ENCODE data around the gene ALK. TPM values are rescaled to one million over a fixed set of nuclear protein-coding genes. Genes with fewer than 3 reads are reported as not detected.

ALK gene
- total and polyA plus RNA-seq, 2 donors (not counting 1 experiment from before 2014, with no cell fraction given) = not detected

- Histone ChIP-seq H3K79me2 (ENCODE audit: control insufficient read depth, insufficient read depth, low read length) (no peaks in the 10 kb centered on the region), H2AFZ (ENCODE audit: insufficient read depth, low read depth, low read length, poor library complexity, severe bottlenecking) (no peak overlapping the region), H4K20me1 (ENCODE audit: control insufficient read depth, insufficient read depth, low read length, poor library complexity, severe bottlenecking) (no peaks in the 10 kb centered on the region), H3K4me2 (replicated peaks; ENCODE audit: low read depth, low read length, poor library complexity, severe bottlenecking) (no peak overlapping the region), H3K27ac (ENCODE audit: low read length in 2 of 2) (no peak overlapping the region), H3K4me3 (ENCODE audit: control extremely low read depth in 1 of 5, extremely low read depth in 1 of 5, insufficient read depth in 1 of 5, low read depth in 2 of 5, low read length in 4 of 5) (no peak overlapping the region), H3K27me3 (replicated peaks in 1 of 4; ENCODE audit: control extremely low read depth in 1 of 4, control insufficient read depth in 3 of 4, insufficient read depth in 4 of 4, low read length in 3 of 4) (no peaks in the 10 kb centered on the region), H3K9me3 (ENCODE audit: control extremely low read depth in 1 of 3, control insufficient read depth in 2 of 3, insufficient read depth in 1 of 3, low read length in 2 of 3) (no peaks in the 10 kb centered on the region), H3K9ac (ENCODE audit: low read length) (no peak overlapping the region), H3K36me3 (replicated peaks in 1 of 2; ENCODE audit: control extremely low read depth in 1 of 2, control insufficient read depth in 1 of 2, extremely low read depth in 1 of 2, insufficient read depth in 2 of 2, low read length in 1 of 2) (no peaks in the 10 kb centered on the region), H3K4me1 (ENCODE audit: control insufficient read depth in 2 of 2, insufficient read depth in 2 of 2, low read length in 2 of 2) (no peaks in the 10 kb centered on the region)
- 100% methylated on average over 1 of the region's 4 CpGs for WGBS (ENCODE audit: insufficient coverage)
- Mint-ChIP-seq H3K27me3 (no peaks in the 10 kb centered on the region), H3K9me3 (ENCODE audit: insufficient read depth) (no peaks in the 10 kb centered on the region), H3K4me1 (no peaks in the 10 kb centered on the region), H3K27ac (no peak overlapping the region), H3K4me3 (no peak overlapping the region)
- no peak for ATAC-seq (ENCODE audit: low read depth)
- ChIA-PET CTCF (no interaction called here), POLR2A (no interaction called here)
- no peak for TF ChIP-seq EZH2 (IDR thresholded peaks at IDR 0.05; ENCODE audit: borderline replicate concordance, insufficient read depth, low read depth, low read length, poor library complexity, severe bottlenecking)
- TF ChIP-seq, protein P1, sequence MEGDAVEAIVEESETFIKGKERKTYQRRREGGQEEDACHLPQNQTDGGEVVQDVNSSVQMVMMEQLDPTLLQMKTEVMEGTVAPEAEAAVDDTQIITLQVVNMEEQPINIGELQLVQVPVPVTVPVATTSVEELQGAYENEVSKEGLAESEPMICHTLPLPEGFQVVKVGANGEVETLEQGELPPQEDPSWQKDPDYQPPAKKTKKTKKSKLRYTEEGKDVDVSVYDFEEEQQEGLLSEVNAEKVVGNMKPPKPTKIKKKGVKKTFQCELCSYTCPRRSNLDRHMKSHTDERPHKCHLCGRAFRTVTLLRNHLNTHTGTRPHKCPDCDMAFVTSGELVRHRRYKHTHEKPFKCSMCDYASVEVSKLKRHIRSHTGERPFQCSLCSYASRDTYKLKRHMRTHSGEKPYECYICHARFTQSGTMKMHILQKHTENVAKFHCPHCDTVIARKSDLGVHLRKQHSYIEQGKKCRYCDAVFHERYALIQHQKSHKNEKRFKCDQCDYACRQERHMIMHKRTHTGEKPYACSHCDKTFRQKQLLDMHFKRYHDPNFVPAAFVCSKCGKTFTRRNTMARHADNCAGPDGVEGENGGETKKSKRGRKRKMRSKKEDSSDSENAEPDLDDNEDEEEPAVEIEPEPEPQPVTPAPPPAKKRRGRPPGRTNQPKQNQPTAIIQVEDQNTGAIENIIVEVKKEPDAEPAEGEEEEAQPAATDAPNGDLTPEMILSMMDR (IDR thresholded peaks at IDR 0.05) = no peak
- no peak for DNase-seq
- intact Hi-C loops (cut with micrococcal nuclease) = no loop called here
These were observed 473.9 kb downstream of the ALK start for GRCh38 chr2:29447513-29447912.

GRCh38 chr2:29446847-29447246, 474.5 kb downstream of the ALK start:
- Histone ChIP-seq H3K27me3 (replicated peaks in 1 of 4; ENCODE audit: control extremely low read depth in 1 of 4, control insufficient read depth in 3 of 4, insufficient read depth in 4 of 4, low read length in 3 of 4) (no peaks in the 10 kb centered on the region), H2AFZ (ENCODE audit: insufficient read depth, low read depth, low read length, poor library complexity, severe bottlenecking) (no peak overlapping the region), H3K4me3 (ENCODE audit: control extremely low read depth in 1 of 5, extremely low read depth in 1 of 5, insufficient read depth in 1 of 5, low read depth in 2 of 5, low read length in 4 of 5) (no peak overlapping the region), H3K36me3 (replicated peaks in 1 of 2; ENCODE audit: control extremely low read depth in 1 of 2, control insufficient read depth in 1 of 2, extremely low read depth in 1 of 2, insufficient read depth in 2 of 2, low read length in 1 of 2) (no peaks in the 10 kb centered on the region), H3K4me1 (ENCODE audit: control insufficient read depth in 2 of 2, insufficient read depth in 2 of 2, low read length in 2 of 2) (no peaks in the 10 kb centered on the region), H3K27ac (ENCODE audit: low read length in 2 of 2) (no peak overlapping the region), H3K9me3 (ENCODE audit: control extremely low read depth in 1 of 3, control insufficient read depth in 2 of 3, insufficient read depth in 1 of 3, low read length in 2 of 3) (no peaks in the 10 kb centered on the region), H3K9ac (ENCODE audit: low read length) (no peak overlapping the region), H3K4me2 (replicated peaks; ENCODE audit: low read depth, low read length, poor library complexity, severe bottlenecking) (no peak overlapping the region), H4K20me1 (ENCODE audit: control insufficient read depth, insufficient read depth, low read length, poor library complexity, severe bottlenecking) (no peaks in the 10 kb centered on the region), H3K79me2 (ENCODE audit: control insufficient read depth, insufficient read depth, low read length) (no peaks in the 10 kb centered on the region)
- H3K4me1 Mint-ChIP-seq = no peaks in the 10 kb centered on the region
- H3K4me3 Mint-ChIP-seq = no peak overlapping the region
- no peak overlapping the region for H3K27ac Mint-ChIP-seq
- ATAC-seq (ENCODE audit: low read depth) = no peak
- no peaks in the 10 kb centered on the region for H3K9me3 Mint-ChIP-seq (ENCODE audit: insufficient read depth)
- TF ChIP-seq, protein P1 (IDR thresholded peaks at IDR 0.05) = no peak
- TF ChIP-seq EZH2 (IDR thresholded peaks at IDR 0.05; ENCODE audit: borderline replicate concordance, insufficient read depth, low read depth, low read length, poor library complexity, severe bottlenecking) = no peak
- no peaks in the 10 kb centered on the region for H3K27me3 Mint-ChIP-seq
- WGBS (ENCODE audit: insufficient coverage) = 86% methylated on average over 1 of the region's 4 CpGs
- intact Hi-C loops (cut with micrococcal nuclease) = no loop called here
- ChIA-PET POLR2A (no interaction called here), CTCF (no interaction called here)
- DNase-seq = no peak
